Measurements from ENCODE around the gene ICAM2. TPM values are rescaled to one million over a fixed set of nuclear protein-coding genes. Genes with fewer than 3 reads are reported as not detected.

ICAM2 gene
- total RNA-seq, 2 donors from 2014 or later, result 16.2 to 16.3 TPM

DNA sequence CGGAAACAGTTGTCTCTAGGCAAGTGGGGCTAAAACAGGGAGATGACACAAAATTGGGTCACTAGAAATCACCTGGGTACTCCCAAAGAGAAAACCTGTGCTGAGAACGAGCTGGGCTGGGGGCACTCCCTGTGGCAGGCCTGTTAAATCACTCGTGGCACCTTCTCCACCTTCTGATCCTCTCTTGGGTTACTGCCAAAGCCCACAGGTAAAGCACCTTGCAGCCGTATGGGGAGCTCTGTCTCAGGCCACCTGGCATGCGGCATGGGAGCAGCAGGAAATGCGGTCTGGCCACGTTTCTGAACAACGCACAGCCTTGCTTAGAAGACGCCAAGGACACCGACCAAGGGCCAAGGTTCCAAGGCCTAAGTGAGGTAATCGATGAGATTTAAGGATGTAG is 21.5 kb upstream of the ICAM2 start:
- no peaks in the 10 kb centered on the region for H3K9me3 ChIP-seq
- H3K27me3 ChIP-seq, result no peaks in the 10 kb centered on the region
- DNase-seq (peak in 2 of 4 donors; percentile 64 to 65), ATAC-seq (peak; percentile 42)
- peak overlapping the region in 1 of 4 donors; percentile 47 for H3K27ac ChIP-seq
- no peak overlapping the region for H3K4me3 ChIP-seq
- 44 to 53% methylated on average over 7 to 11 of the region's 11 CpGs for WGBS, 2 donors
- peaks cover 34% of the 10 kb centered on the region for H3K4me1 ChIP-seq
- intact Hi-C loops (cut with DNase I), result no loop called here
- peaks cover 14 to 35% of the 10 kb centered on the region in 2 donors for H3K36me3 ChIP-seq (replicated peaks in 1 of 2; ENCODE audit: insufficient read depth in 1 of 2, low read depth in 2 of 2)
- TF ChIP-seq, protein P1, sequence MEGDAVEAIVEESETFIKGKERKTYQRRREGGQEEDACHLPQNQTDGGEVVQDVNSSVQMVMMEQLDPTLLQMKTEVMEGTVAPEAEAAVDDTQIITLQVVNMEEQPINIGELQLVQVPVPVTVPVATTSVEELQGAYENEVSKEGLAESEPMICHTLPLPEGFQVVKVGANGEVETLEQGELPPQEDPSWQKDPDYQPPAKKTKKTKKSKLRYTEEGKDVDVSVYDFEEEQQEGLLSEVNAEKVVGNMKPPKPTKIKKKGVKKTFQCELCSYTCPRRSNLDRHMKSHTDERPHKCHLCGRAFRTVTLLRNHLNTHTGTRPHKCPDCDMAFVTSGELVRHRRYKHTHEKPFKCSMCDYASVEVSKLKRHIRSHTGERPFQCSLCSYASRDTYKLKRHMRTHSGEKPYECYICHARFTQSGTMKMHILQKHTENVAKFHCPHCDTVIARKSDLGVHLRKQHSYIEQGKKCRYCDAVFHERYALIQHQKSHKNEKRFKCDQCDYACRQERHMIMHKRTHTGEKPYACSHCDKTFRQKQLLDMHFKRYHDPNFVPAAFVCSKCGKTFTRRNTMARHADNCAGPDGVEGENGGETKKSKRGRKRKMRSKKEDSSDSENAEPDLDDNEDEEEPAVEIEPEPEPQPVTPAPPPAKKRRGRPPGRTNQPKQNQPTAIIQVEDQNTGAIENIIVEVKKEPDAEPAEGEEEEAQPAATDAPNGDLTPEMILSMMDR (IDR thresholded peaks at IDR 0.05), result no peak
- no peak for TF ChIP-seq POLR2A (IDR thresholded peaks at IDR 0.05)

DNA sequence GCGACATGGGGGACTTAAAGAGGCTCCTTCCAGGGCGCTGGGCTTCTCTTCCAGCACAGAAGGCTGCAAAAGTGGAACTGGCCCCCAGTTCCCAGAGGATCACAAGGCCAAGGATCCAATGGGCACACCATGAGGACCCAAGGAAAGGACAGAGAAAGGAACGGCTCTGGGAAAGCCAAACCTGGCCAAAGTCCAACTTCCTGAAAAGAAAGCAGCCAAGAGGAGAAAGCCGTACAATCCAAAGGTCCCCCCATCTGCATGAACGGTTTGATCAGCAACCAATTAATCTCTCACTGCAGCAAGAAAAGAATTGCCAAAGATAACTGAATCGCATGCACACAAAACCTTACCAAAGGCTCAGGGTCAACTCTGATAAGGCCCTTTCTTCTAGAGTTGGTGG is 19.8 kb upstream of the ICAM2 start:
- ATAC-seq, result peak; percentile 12
- H3K27me3 ChIP-seq, result no peaks in the 10 kb centered on the region
- no peaks in the 10 kb centered on the region for H3K9me3 ChIP-seq
- H3K4me3 ChIP-seq, result no peak overlapping the region
- WGBS, 2 donors, result 36 to 42% methylated on average over 6 of the region's 6 CpGs
- peaks cover 8 to 18% of the 10 kb centered on the region in 2 donors for H3K36me3 ChIP-seq (replicated peaks in 1 of 2; ENCODE audit: insufficient read depth in 1 of 2, low read depth in 2 of 2)
- DNase-seq, result peak in 1 of 4 donors; percentile 37
- TF ChIP-seq, protein P1 (IDR thresholded peaks at IDR 0.05), result no peak
- TF ChIP-seq POLR2A (IDR thresholded peaks at IDR 0.05), result no peak
- intact Hi-C loops (cut with DNase I), result no loop called here
- peaks cover 34% of the 10 kb centered on the region for H3K4me1 ChIP-seq
- peak overlapping the region in 3 of 4 donors; percentile 17 to 62 (median 24) for H3K27ac ChIP-seq

DNA sequence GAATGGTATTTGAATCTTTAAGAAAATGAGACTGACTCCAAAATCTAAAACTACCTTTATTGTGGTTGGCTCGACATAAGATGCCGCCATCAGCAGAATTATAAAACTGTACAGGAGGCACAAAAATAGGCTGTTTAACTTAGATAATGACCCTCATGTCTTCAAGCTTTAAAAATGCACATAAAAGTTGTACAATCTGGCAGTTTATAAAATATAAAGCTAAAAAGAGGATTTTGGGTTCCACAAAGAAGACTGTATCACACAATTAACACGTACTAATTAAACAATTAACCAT is 18.6 kb upstream of the ICAM2 start:
- no peak for TF ChIP-seq POLR2A (IDR thresholded peaks at IDR 0.05)
- TF ChIP-seq, protein P1 (IDR thresholded peaks at IDR 0.05), result no peak
- no peak overlapping the region for H3K27ac ChIP-seq
- H3K27me3 ChIP-seq, result no peaks in the 10 kb centered on the region
- H3K9me3 ChIP-seq, result no peaks in the 10 kb centered on the region
- H3K4me1 ChIP-seq, result peaks cover 34% of the 10 kb centered on the region
- no peak overlapping the region for H3K4me3 ChIP-seq
- WGBS, 2 donors, result 92 to 99% methylated on average over 3 of the region's 3 CpGs
- intact Hi-C loops (cut with DNase I), result loop anchor here (10.0 kb wide), 1 partner anchor 246 kb away; no protein-coding TSS in a partner anchor
- peaks cover 8% of the 10 kb centered on the region in 2 donors for H3K36me3 ChIP-seq (replicated peaks in 1 of 2; ENCODE audit: insufficient read depth in 1 of 2, low read depth in 2 of 2)
- DNase-seq (no peak), ATAC-seq (no peak)

DNA sequence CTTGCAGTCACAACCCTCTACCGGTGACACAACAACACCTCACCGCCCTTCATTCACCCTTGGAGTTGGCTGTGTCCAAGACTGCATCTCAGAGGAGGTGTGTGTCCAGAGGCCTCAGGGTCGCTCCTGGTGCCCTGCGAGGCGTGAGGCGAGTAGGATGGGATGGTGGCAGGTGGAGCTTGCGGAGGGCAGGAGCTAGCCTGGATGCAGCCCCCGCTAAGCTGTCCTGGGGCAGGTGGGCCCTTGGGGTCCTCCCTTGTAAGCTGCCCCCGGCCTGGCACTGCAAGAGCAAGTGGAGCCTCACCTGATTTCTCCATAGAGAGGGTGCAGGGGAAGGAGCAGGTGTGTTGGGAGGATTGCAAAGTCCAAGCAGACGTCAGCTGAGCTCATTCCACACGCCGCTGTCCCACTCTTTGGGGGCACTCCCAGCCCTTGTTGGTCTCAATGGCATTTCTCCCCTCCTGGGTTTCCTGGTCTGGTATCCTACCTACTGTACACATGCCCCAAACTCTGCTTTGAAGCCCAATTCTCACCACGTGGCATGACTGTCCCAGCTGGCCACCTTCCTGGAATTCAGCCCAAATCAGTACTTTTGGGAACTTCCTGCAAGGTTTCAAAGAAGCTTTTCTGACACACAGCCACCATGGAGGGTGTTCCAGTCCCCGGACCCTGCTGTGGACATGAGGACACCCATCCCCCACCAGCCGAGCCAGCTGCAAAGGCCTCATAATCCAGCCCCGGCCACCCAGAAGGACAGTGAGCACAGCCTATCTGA is 18.1 kb upstream of the ICAM2 start:
- ATAC-seq (no peak), DNase-seq (no peak)
- intact Hi-C loops (cut with DNase I), result loop anchor here (10.0 kb wide), 1 partner anchor 246 kb away; no protein-coding TSS in a partner anchor
- no peak for TF ChIP-seq POLR2A (IDR thresholded peaks at IDR 0.05)
- TF ChIP-seq, protein P1 (IDR thresholded peaks at IDR 0.05), result no peak
- H3K27me3 ChIP-seq, result no peaks in the 10 kb centered on the region
- H3K36me3 ChIP-seq (replicated peaks in 1 of 2; ENCODE audit: insufficient read depth in 1 of 2, low read depth in 2 of 2), result peaks cover 2 to 3% of the 10 kb centered on the region in 2 donors
- no peak overlapping the region for H3K4me3 ChIP-seq
- no peaks in the 10 kb centered on the region for H3K9me3 ChIP-seq
- WGBS, 2 donors, result 87 to 90% methylated on average over 16 of the region's 16 CpGs
- H3K4me1 ChIP-seq, result peaks cover 32% of the 10 kb centered on the region
- no peak overlapping the region for H3K27ac ChIP-seq

DNA sequence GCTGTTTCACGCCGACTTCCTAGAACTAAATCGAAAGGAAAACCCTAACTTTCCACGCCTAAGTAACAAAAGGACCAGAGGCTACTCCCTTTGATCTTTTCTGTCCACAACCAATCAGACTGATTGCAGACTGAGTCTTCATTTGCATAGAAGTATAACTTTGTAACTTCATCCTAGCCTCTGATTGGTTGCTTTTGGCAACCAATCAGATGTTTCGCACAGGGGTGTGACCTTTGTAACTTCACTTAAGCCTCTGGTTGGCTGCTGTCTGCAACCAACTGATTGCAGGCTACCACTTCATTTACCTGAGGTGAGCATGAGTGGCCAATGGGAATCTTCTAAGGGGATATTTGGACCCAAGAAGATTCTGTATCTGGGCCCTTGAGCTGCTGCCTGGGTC is 17.4 kb upstream of the ICAM2 start:
- no peaks in the 10 kb centered on the region for H3K9me3 ChIP-seq
- peaks cover 24% of the 10 kb centered on the region for H3K4me1 ChIP-seq
- intact Hi-C loops (cut with DNase I), result loop anchor here (10.0 kb wide), 1 partner anchor 247 kb away; no protein-coding TSS in a partner anchor
- TF ChIP-seq, protein P1 (IDR thresholded peaks at IDR 0.05), result no peak
- TF ChIP-seq POLR2A (IDR thresholded peaks at IDR 0.05), result no peak
- H3K27me3 ChIP-seq, result no peaks in the 10 kb centered on the region
- no peaks in the 10 kb centered on the region for H3K36me3 ChIP-seq (replicated peaks in 1 of 2; ENCODE audit: insufficient read depth in 1 of 2, low read depth in 2 of 2)
- DNase-seq (no peak), ATAC-seq (no peak)
- no peak overlapping the region for H3K27ac ChIP-seq
- no peak overlapping the region for H3K4me3 ChIP-seq
- 89 to 90% methylated on average over 5 of the region's 5 CpGs for whole genome bisulfite sequencing, 2 donors
